OCI-LY7 (cell line): ENCODE measurements around the gene TGIF2. TPM values are rescaled to one million over a fixed set of nuclear protein-coding genes. Genes with fewer than 3 reads are reported as not detected.

Experiments used
- BruUV-seq: library from RNA; stranded (reverse); fragments of 400-500 nt; replicated peaks from 2 replicates; lab custom pipeline; 2021; lab: Mats Ljungman, UMichigan
- CTCF ChIA-PET: fragments of 300-600 bp; sonication (Branson Sonifier 250); formaldehyde crosslinking; loops from one replicate; lab custom pipeline; 2022; ENCODE audit warnings: antibody characterized with exemption; ENCODE audit not compliant: unreplicated experiment; lab: Charles Lee
- POLR2A ChIA-PET: fragments of 300-600 bp; sonication (Branson Sonifier 250); formaldehyde crosslinking; loops from one replicate; lab custom pipeline; 2022; ENCODE audit warnings: antibody characterized with exemption; lab: Charles Lee
- DNase-seq: peaks from one replicate; pipeline ENCODE4 v3.0.0-alpha.2; 2015; ENCODE audit warnings: low spot score
- H2AFZ ChIP-seq: fragments of 200-600 bp; sonication (generic), shearing (Covaris generic); 2 replicates; pipeline ENCODE4 v1.6.1; 2014; ENCODE audit warnings: mild to moderate bottlenecking, antibody characterized with exemption, low read length, moderate library complexity
- H3K27ac ChIP-seq: fragments of 200-600 bp; sonication (generic); 2 replicates; pipeline ENCODE4 v1.5.1; 2014; ENCODE audit warnings: mixed run types, low read depth, mild to moderate bottlenecking, moderate library complexity, low read length, inconsistent platforms; ENCODE audit not compliant: poor library complexity, severe bottlenecking
- H3K36me3 ChIP-seq: fragments of 200-600 bp; sonication (generic); 2 replicates; pipeline ENCODE4 v1.6.1; 2014; ENCODE audit warnings: mild to moderate bottlenecking, antibody characterized with exemption, low read length, moderate library complexity, mixed read lengths; ENCODE audit not compliant: insufficient read depth
- H3K4me1 ChIP-seq: fragments of 200-600 bp; sonication (generic); 2 replicates; pipeline ENCODE4 v1.5.1; 2014; ENCODE audit warnings: mild to moderate bottlenecking, low read length; ENCODE audit not compliant: insufficient read depth, poor library complexity, severe bottlenecking
- H3K4me2 ChIP-seq: fragments of 200-600 bp; sonication (generic); 2 replicates; pipeline ENCODE4 v1.6.1; 2014; ENCODE audit warnings: mild to moderate bottlenecking, low read length
- H3K4me3 ChIP-seq: fragments of 200-600 bp; sonication (generic); 2 replicates; pipeline ENCODE4 v1.5.1; 2014; ENCODE audit warnings: mild to moderate bottlenecking, low read depth, low read length; ENCODE audit not compliant: poor library complexity, severe bottlenecking
- H3K79me2 ChIP-seq: fragments of 200-600 bp; sonication (generic); 2 replicates; pipeline ENCODE4 v1.6.1; 2016; ENCODE audit warnings: low read depth, mild to moderate bottlenecking, low read length, moderate library complexity, mixed read lengths; ENCODE audit not compliant: insufficient read depth
- H3K9me2 ChIP-seq: fragments of 200-600 bp; sonication (generic); 2 replicates; pipeline ENCODE4 v1.6.1; 2016; ENCODE audit warnings: mild to moderate bottlenecking, low read length, mixed read lengths; ENCODE audit not compliant: insufficient read depth
- H3K9me3 ChIP-seq: fragments of 200-600 bp; sonication (generic); 2 replicates; pipeline ENCODE4 v1.6.1; 2014; ENCODE audit warnings: mild to moderate bottlenecking, mixed run types, low read length, mixed read lengths
- H4K20me1 ChIP-seq: fragments of 200-600 bp; sonication (generic); 2 replicates; pipeline ENCODE4 v1.6.1; 2014; ENCODE audit warnings: mild to moderate bottlenecking, antibody characterized with exemption, low read length, moderate library complexity, mixed read lengths; ENCODE audit not compliant: insufficient read depth
- EZH2phosphoT487 ChIP-seq: fragments of 200-600 bp; sonication (generic); IDR thresholded peaks from 2 replicates; pipeline ENCODE4 v1.6.1; 2018; ENCODE audit warnings: low read depth, borderline replicate concordance, mild to moderate bottlenecking, mixed run types, antibody characterized with exemption, low read length, moderate library complexity, mixed read lengths
- intact Hi-C: fragments of 100-400 bp; cut with micrococcal nuclease; formaldehyde crosslinking; loops from one replicate; pipeline ENCODE4 v1.10.0; 2022; ENCODE audit not compliant: unreplicated experiment
- total RNA-seq, 2 experiments: library from RNA; depleted of rRNA in 1 of 2; stranded (reverse); fragments of >200 nt in 1 of 2; shearing (Covaris generic) in 1 of 2; gene quantifications; 2 replicates each; pipeline ENCODE4 v1.2.3, GENCODE V29; 2014 to 2022
- TF ChIP-seq, protein P1 (sequence below): fragments of 200-600 bp; sonication (generic); conservative IDR thresholded peaks from 2 replicates; pipeline ENCODE4 v1.5.1; 2014; ENCODE audit warnings: mild to moderate bottlenecking, antibody characterized with exemption, low read length, moderate library complexity, mixed read lengths

Gene TGIF2
- total RNA-seq, 2 experiments from 2014 or later, result 41.3 to 45.2 TPM

DNA sequence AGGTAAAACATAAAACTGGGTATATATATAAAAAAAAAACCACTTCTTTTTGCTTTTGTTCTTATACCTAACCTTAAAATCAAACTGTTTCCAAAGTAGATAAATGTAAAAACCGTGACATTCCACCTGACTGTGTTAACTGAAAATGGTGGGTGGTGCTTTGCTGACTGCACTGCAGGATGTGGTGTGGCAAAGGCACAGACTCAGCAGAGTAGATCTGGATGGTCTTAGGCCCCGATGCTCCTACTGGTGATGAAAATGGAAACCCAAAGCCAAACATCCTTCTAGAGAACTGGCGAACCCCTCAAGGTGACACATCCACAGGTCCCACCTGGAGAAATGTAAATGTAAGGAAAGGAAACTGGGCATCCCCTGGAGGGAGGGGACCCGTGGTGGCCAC, 8.9 kb downstream of the TGIF2 start:
- TSS peak; percentile 50 for BruUV-seq
- H3K4me3 ChIP-seq, result no peak overlapping the region
- H2AFZ ChIP-seq, result no peak overlapping the region
- no peaks in the 10 kb centered on the region for H3K9me3 ChIP-seq
- no peaks in the 10 kb centered on the region for H4K20me1 ChIP-seq
- intact Hi-C loops, result no loop called here
- no peak overlapping the region for H3K4me2 ChIP-seq
- H3K27ac ChIP-seq, result no peak overlapping the region
- no peaks in the 10 kb centered on the region for H3K9me2 ChIP-seq
- H3K4me1 ChIP-seq, result no peaks in the 10 kb centered on the region
- DNase-seq, result no peak
- ChIA-PET POLR2A (interaction anchor here (1.3 kb wide), 1 partner anchor 251 kb away, joined by 3 read pairs; no protein-coding TSS in a partner anchor), CTCF (no interaction called here)
- peaks cover 86% of the 10 kb centered on the region for H3K36me3 ChIP-seq
- TF ChIP-seq, protein P1, sequence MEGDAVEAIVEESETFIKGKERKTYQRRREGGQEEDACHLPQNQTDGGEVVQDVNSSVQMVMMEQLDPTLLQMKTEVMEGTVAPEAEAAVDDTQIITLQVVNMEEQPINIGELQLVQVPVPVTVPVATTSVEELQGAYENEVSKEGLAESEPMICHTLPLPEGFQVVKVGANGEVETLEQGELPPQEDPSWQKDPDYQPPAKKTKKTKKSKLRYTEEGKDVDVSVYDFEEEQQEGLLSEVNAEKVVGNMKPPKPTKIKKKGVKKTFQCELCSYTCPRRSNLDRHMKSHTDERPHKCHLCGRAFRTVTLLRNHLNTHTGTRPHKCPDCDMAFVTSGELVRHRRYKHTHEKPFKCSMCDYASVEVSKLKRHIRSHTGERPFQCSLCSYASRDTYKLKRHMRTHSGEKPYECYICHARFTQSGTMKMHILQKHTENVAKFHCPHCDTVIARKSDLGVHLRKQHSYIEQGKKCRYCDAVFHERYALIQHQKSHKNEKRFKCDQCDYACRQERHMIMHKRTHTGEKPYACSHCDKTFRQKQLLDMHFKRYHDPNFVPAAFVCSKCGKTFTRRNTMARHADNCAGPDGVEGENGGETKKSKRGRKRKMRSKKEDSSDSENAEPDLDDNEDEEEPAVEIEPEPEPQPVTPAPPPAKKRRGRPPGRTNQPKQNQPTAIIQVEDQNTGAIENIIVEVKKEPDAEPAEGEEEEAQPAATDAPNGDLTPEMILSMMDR, result no peak
- no peak for TF ChIP-seq EZH2phosphoT487
- peaks cover 13% of the 10 kb centered on the region; the same call in 1 of the 2 replicates for H3K79me2 ChIP-seq

DNA sequence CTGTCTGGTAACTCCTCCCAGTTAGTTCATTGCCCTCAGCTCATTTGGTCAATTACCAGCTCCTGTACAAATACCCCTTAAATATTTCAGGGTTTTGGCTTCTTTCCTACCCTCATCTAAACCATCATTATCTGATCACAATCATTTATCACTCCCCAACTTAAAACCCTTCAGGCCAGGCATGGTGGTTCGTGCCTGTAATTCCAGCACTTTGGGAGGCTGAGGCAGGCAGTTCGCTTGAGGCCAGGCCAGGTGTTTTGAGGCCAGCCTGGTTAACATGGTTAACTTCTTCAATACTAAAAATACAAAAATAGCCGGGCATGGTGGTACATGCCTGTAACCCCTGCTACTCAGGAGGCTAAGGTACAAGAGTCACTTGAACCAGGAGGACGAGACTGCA, 9.4 kb downstream of the TGIF2 start:
- Histone ChIP-seq H3K9me2 (no peaks in the 10 kb centered on the region), H3K79me2 (peaks cover 9% of the 10 kb centered on the region; the same call in 1 of the 2 replicates), H3K4me2 (no peak overlapping the region), H2AFZ (no peak overlapping the region), H3K4me1 (no peaks in the 10 kb centered on the region), H3K9me3 (no peaks in the 10 kb centered on the region), H3K4me3 (no peak overlapping the region), H4K20me1 (no peaks in the 10 kb centered on the region), H3K36me3 (peaks cover 89% of the 10 kb centered on the region), H3K27ac (no peak overlapping the region)
- CTCF ChIA-PET, result no interaction called here
- TF ChIP-seq, protein P1, result no peak
- no peak for TF ChIP-seq EZH2phosphoT487
- POLR2A ChIA-PET, result interaction anchor here (0.6 to 1.3 kb wide), 2 partner anchors 251 to 369 kb away, joined by 3 to 4 read pairs; no protein-coding TSS in a partner anchor
- no TSS peak for BruUV-seq
- intact Hi-C loops, result no loop called here
- no peak for DNase-seq

DNA sequence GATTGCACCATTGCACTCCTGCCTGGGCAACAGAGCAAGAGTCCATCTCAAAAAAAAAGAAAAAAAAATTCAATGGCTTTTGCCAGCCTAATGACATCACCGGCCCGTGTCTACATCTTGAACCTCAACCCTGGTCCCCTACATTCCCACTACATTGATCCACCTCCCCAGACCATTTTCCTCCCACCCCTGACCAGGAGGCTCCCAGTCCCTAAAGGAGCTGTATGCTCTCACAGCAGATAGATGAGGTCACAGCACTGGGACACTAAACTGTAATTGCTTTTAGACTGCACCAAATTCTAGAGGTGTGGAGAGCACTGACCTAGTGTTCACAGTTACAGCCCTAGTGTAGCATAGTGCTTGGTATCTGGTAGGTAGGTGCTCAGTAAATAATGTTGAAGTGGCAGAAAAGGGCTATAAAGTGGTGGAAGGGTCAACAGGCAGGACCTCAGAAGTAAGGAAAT, 10.7 kb downstream of the TGIF2 start:
- BruUV-seq, result no TSS peak
- Histone ChIP-seq H3K27ac (no peak overlapping the region), H3K9me3 (no peaks in the 10 kb centered on the region), H3K4me2 (no peak overlapping the region), H3K36me3 (peaks cover 88% of the 10 kb centered on the region), H3K79me2 (no peaks in the 10 kb centered on the region), H2AFZ (no peak overlapping the region), H3K4me3 (no peak overlapping the region), H3K9me2 (no peaks in the 10 kb centered on the region), H3K4me1 (no peaks in the 10 kb centered on the region), H4K20me1 (no peaks in the 10 kb centered on the region)
- intact Hi-C loops, result no loop called here
- POLR2A ChIA-PET, result no interaction called here
- TF ChIP-seq EZH2phosphoT487, result no peak
- TF ChIP-seq, protein P1, result no peak
- no peak for DNase-seq
- CTCF ChIA-PET, result no interaction called here
